Thyroid gland (tissue), 4 donors: ENCODE results near the gene CD2AP. TPM values are rescaled to one million over a fixed set of nuclear protein-coding genes. Genes with fewer than 3 reads are reported as not detected.

Source experiments
- DNase-seq, 2 donors: peaks; one replicate each; pipeline ENCODE4 v3.0.0-alpha.2; 2019
- H3K27ac ChIP-seq, 3 donors: fragments of 200-600 bp; sonication (generic); 1 replicate in 2 of 3; 2 replicates in 1 of 3; pipeline ENCODE4 v1.5.1; 2016 to 2019; ENCODE audit warnings: mild to moderate bottlenecking in 1 of 3, moderate library complexity in 1 of 3
- H3K27me3 ChIP-seq: fragments of 200-600 bp; sonication (generic); one replicate; pipeline ENCODE4 v1.5.1; 2019
- H3K36me3 ChIP-seq, 2 donors: fragments of 200-600 bp; sonication (generic); one replicate each; pipeline ENCODE4 v1.5.1; 2016 to 2019
- H3K4me1 ChIP-seq, 2 donors: fragments of 200-600 bp; sonication (generic); one replicate each; pipeline ENCODE4 v1.5.1; 2017 to 2019
- H3K4me3 ChIP-seq, 3 donors: fragments of 200-600 bp; sonication (generic); replicated peaks in 1 of 3; 1 replicate in 2 of 3; 2 replicates in 1 of 3; pipeline ENCODE4 v1.5.1; 2016; ENCODE audit warnings: mild to moderate bottlenecking in 1 of 3
- H3K9me3 ChIP-seq: fragments of 200-600 bp; sonication (generic); one replicate; pipeline ENCODE4 v1.5.1; 2017
- CTCF ChIP-seq, 6 experiments: fragments of 200-600 bp in 3 of 6; fragments of 450-650 bp in 3 of 6; sonication (generic) in 3 of 6; IDR thresholded peaks; one replicate each; pipeline ENCODE4 v1.5.1; 2016 to 2019; ENCODE audit warnings: antibody characterized with exemption in 6 of 6, mild to moderate bottlenecking in 2 of 6, inconsistent platforms in 1 of 6, moderate library complexity in 1 of 6
- POLR2A ChIP-seq, 2 donors: fragments of 450-650 bp; IDR thresholded peaks; one replicate each; pipeline ENCODE4 v1.6.1; 2017; ENCODE audit warnings: antibody characterized with exemption in 2 of 2, mild to moderate bottlenecking in 2 of 2, moderate library complexity in 1 of 2
- WGBS, 2 donors: methylation state at CpG; one replicate each; pipeline ENCODE4 v1.1.5; 2017; 5-methylcytosine and 5-hydroxymethylcytosine counted together
- intact Hi-C: fragments of 100-400 bp; cut with DNase I; formaldehyde crosslinking; loops from one replicate; pipeline ENCODE4 v1.15.1; 2023
- total RNA-seq, 4 donors: library from RNA; depleted of rRNA; stranded (reverse); fragments of >200 nt; gene quantifications; one replicate each; pipeline ENCODE4 v1.2.3, GENCODE V29; 2016

The CD2AP gene
- total RNA-seq, 4 donors from 2014 or later = 27.9 to 48.2 (median 33.0) TPM

- Histone ChIP-seq H3K4me3 (no peak overlapping the region), H3K27ac (no peak overlapping the region), H3K9me3 (no peaks in the 10 kb centered on the region), H3K36me3 (no peaks in the 10 kb centered on the region), H3K4me1 (peaks cover 0 to 9% of the 10 kb centered on the region in 2 donors), H3K27me3 (no peaks in the 10 kb centered on the region)
- DNase-seq = no peak
- intact Hi-C loops = no loop called here
- no peak for TF ChIP-seq POLR2A (IDR thresholded peaks at IDR 0.05)
- no peak for TF ChIP-seq CTCF (IDR thresholded peaks at IDR 0.05)
- WGBS, 2 donors = 18 to 24% methylated on average over 6 of the region's 6 CpGs
Observed at GRCh38 chr6:47669684-47670513, 192.3 kb downstream of the CD2AP start.

- peaks cover 0 to 9% of the 10 kb centered on the region in 2 donors for H3K4me1 ChIP-seq
- H3K36me3 ChIP-seq = no peaks in the 10 kb centered on the region
- TF ChIP-seq CTCF (IDR thresholded peaks at IDR 0.05) (no peak), POLR2A (IDR thresholded peaks at IDR 0.05) (no peak)
- 36 to 38% methylated on average over 3 of the region's 3 CpGs for WGBS, 2 donors
- H3K9me3 ChIP-seq = no peaks in the 10 kb centered on the region
- no peak for DNase-seq
- no peak overlapping the region for H3K27ac ChIP-seq
- no peak overlapping the region for H3K4me3 ChIP-seq
- intact Hi-C loops = no loop called here
- H3K27me3 ChIP-seq = no peaks in the 10 kb centered on the region
Observed at GRCh38 chr6:47670851-47671250, 193.3 kb downstream of the CD2AP start.

GRCh38 chr6:47671777-47672176, 194.2 kb downstream of the CD2AP start:
- Histone ChIP-seq H3K4me1 (peaks cover 0 to 9% of the 10 kb centered on the region in 2 donors), H3K36me3 (no peaks in the 10 kb centered on the region), H3K27me3 (no peaks in the 10 kb centered on the region), H3K4me3 (no peak overlapping the region), H3K27ac (no peak overlapping the region), H3K9me3 (no peaks in the 10 kb centered on the region)
- WGBS, 2 donors = 76 to 86% methylated on average over 1 of the region's 1 CpG
- intact Hi-C loops = no loop called here
- DNase-seq = no peak
- TF ChIP-seq CTCF (IDR thresholded peaks at IDR 0.05) = no peak
- TF ChIP-seq POLR2A (IDR thresholded peaks at IDR 0.05) = no peak

- intact Hi-C loops = no loop called here
- H3K27ac ChIP-seq = no peak overlapping the region
- DNase-seq = no peak
- H3K36me3 ChIP-seq = no peaks in the 10 kb centered on the region
- H3K4me1 ChIP-seq = peaks cover 0 to 9% of the 10 kb centered on the region in 2 donors
- 90 to 91% methylated on average over 1 of the region's 1 CpG for WGBS, 2 donors
- TF ChIP-seq POLR2A (IDR thresholded peaks at IDR 0.05) (no peak), CTCF (IDR thresholded peaks at IDR 0.05) (no peak)
- H3K4me3 ChIP-seq = no peak overlapping the region
- no peaks in the 10 kb centered on the region for H3K27me3 ChIP-seq
- no peaks in the 10 kb centered on the region for H3K9me3 ChIP-seq
Observed at GRCh38 chr6:47672816-47673215, 195.2 kb downstream of the CD2AP start.

- intact Hi-C loops = no loop called here
- Histone ChIP-seq H3K9me3 (no peaks in the 10 kb centered on the region), H3K4me1 (peaks cover 0 to 9% of the 10 kb centered on the region in 2 donors), H3K27me3 (no peaks in the 10 kb centered on the region), H3K36me3 (no peaks in the 10 kb centered on the region), H3K27ac (no peak overlapping the region), H3K4me3 (no peak overlapping the region)
- TF ChIP-seq CTCF (IDR thresholded peaks at IDR 0.05) (no peak), POLR2A (IDR thresholded peaks at IDR 0.05) (no peak)
- DNase-seq = no peak
- 79 to 85% methylated on average over 3 of the region's 3 CpGs for WGBS, 2 donors
Observed at GRCh38 chr6:47674673-47675072, 197.1 kb downstream of the CD2AP start.
